SJCRH30 (cell line): ENCODE results near the gene PITPNC1. TPM values are rescaled to one million over a fixed set of nuclear protein-coding genes. Genes with fewer than 3 reads are reported as not detected.
"Not testable (repeated sequence)": the region's sequence is repeated elsewhere in the genome, so short reads cannot be mapped to it uniquely, and the experiment has no call there.

Experiments
- DNase-seq, 2 experiments: peaks; one replicate each; pipeline ENCODE4 v3.0.0-alpha.2; 2015 to 2020
- H3K27ac ChIP-seq: fragments of 250-450 bp; sonication (Bioruptor Pico); 2 replicates; pipeline ENCODE4 v1.5.1; 2020; ENCODE audit warnings: mild to moderate bottlenecking, moderate library complexity
- H3K27me3 ChIP-seq: fragments of 250-450 bp; sonication (Bioruptor Pico); 2 replicates; pipeline ENCODE4 v1.5.1; 2020; ENCODE audit warnings: mild to moderate bottlenecking, moderate library complexity
- H3K36me3 ChIP-seq: fragments of 250-450 bp; sonication (Bioruptor Pico); 2 replicates; pipeline ENCODE4 v1.5.1; 2020; ENCODE audit warnings: mild to moderate bottlenecking, moderate library complexity
- H3K4me1 ChIP-seq: fragments of 250-450 bp; sonication (Bioruptor Pico); 2 replicates; pipeline ENCODE4 v1.5.1; 2020; ENCODE audit warnings: mild to moderate bottlenecking, moderate library complexity
- H3K4me3 ChIP-seq: fragments of 250-450 bp; sonication (Bioruptor Pico); 2 replicates; pipeline ENCODE4 v1.5.1; 2020; ENCODE audit warnings: mild to moderate bottlenecking, moderate library complexity
- H3K9me3 ChIP-seq: fragments of 250-450 bp; sonication (Bioruptor Pico); replicated peaks from 2 replicates; pipeline ENCODE4 v1.5.1; 2020; ENCODE audit warnings: mild to moderate bottlenecking, moderate library complexity
- total RNA-seq: library from RNA; depleted of rRNA; stranded (reverse); fragments of >200 nt; shearing (Covaris generic); gene quantifications from 2 replicates; pipeline ENCODE4 v1.2.3, GENCODE V29; 2014

Gene PITPNC1
- total RNA-seq, 1 experiment from 2014 or later = 3.5 TPM

GRCh38 chr17:67467500-67468455 is 90.7 kb downstream of the PITPNC1 start:
- Histone ChIP-seq H3K4me3 (no peak overlapping the region), H3K27ac (peak overlapping the region; percentile 29), H3K27me3 (no peaks in the 10 kb centered on the region), H3K4me1 (peaks cover 30% of the 10 kb centered on the region), H3K36me3 (no peaks in the 10 kb centered on the region), H3K9me3 (no peaks in the 10 kb centered on the region; the same call in 1 of the 2 replicates)
- DNase-seq = peak; percentile 96 to 97

GRCh38 chr17:67469208-67469980 is 92.3 kb downstream of the PITPNC1 start:
- Histone ChIP-seq H3K27me3 (no peaks in the 10 kb centered on the region), H3K9me3 (no peaks in the 10 kb centered on the region; the same call in 1 of the 2 replicates), H3K36me3 (no peaks in the 10 kb centered on the region), H3K4me3 (peak overlapping the region; percentile 9), H3K4me1 (peaks cover 30% of the 10 kb centered on the region), H3K27ac (peak overlapping the region; percentile 17; the same call in 1 of the 2 replicates)
- DNase-seq = peak; percentile 69 to 70

- H3K4me1 ChIP-seq = peaks cover 30% of the 10 kb centered on the region
- no peak for DNase-seq
- no peaks in the 10 kb centered on the region for H3K27me3 ChIP-seq
- no peak overlapping the region for H3K27ac ChIP-seq
- H3K9me3 ChIP-seq = no peaks in the 10 kb centered on the region; the same call in 1 of the 2 replicates
- H3K36me3 ChIP-seq = no peaks in the 10 kb centered on the region
- H3K4me3 ChIP-seq = no peak overlapping the region
These were observed 93.1 kb downstream of the PITPNC1 start for GRCh38 chr17:67470163-67470562.

GRCh38 chr17:67471118-67471517 is 94.0 kb downstream of the PITPNC1 start:
- Histone ChIP-seq H3K9me3 (no peaks in the 10 kb centered on the region; the same call in 1 of the 2 replicates), H3K36me3 (no peaks in the 10 kb centered on the region), H3K27ac (no peak overlapping the region), H3K4me1 (peaks cover 30% of the 10 kb centered on the region), H3K4me3 (no peak overlapping the region), H3K27me3 (no peaks in the 10 kb centered on the region)
- no peak for DNase-seq

GRCh38 chr17:67472606-67473005 is 95.5 kb downstream of the PITPNC1 start:
- H3K36me3 ChIP-seq, H3K27ac ChIP-seq, H3K4me3 ChIP-seq, H3K9me3 ChIP-seq, DNase-seq, H3K27me3 ChIP-seq: not testable (repeated sequence)
- peaks cover 20% of the 10 kb centered on the region for H3K4me1 ChIP-seq

- H3K36me3 ChIP-seq = no peaks in the 10 kb centered on the region
- no peaks in the 10 kb centered on the region for H3K27me3 ChIP-seq
- H3K4me3 ChIP-seq = no peak overlapping the region
- DNase-seq = peak in 1 of 2 experiments; percentile 14
- peaks cover 8% of the 10 kb centered on the region for H3K4me1 ChIP-seq
- H3K27ac ChIP-seq = no peak overlapping the region
- H3K9me3 ChIP-seq = no peaks in the 10 kb centered on the region; the same call in 1 of the 2 replicates
These were observed 97.1 kb downstream of the PITPNC1 start for GRCh38 chr17:67474081-67474661.

- Histone ChIP-seq H3K27ac (no peak overlapping the region), H3K9me3 (no peaks in the 10 kb centered on the region; the same call in 1 of the 2 replicates), H3K27me3 (no peaks in the 10 kb centered on the region), H3K4me3 (no peak overlapping the region), H3K36me3 (no peaks in the 10 kb centered on the region), H3K4me1 (no peaks in the 10 kb centered on the region)
- peak; percentile 34 to 59 for DNase-seq
These were observed 98.3 kb downstream of the PITPNC1 start for GRCh38 chr17:67475161-67475937.

GRCh38 chr17:67476787-67477335 is 99.8 kb downstream of the PITPNC1 start:
- Histone ChIP-seq H3K4me3 (no peak overlapping the region), H3K27me3 (no peaks in the 10 kb centered on the region), H3K27ac (no peak overlapping the region), H3K4me1 (no peaks in the 10 kb centered on the region), H3K36me3 (no peaks in the 10 kb centered on the region), H3K9me3 (no peaks in the 10 kb centered on the region)
- no peak for DNase-seq

- DNase-seq = no peak
- no peaks in the 10 kb centered on the region for H3K4me1 ChIP-seq
- no peak overlapping the region for H3K4me3 ChIP-seq
These were observed 100.6 kb downstream of the PITPNC1 start for GRCh38 chr17:67477687-67478086.

GRCh38 chr17:67478401-67479041 is 101.4 kb downstream of the PITPNC1 start:
- H3K27ac ChIP-seq = no peak overlapping the region
- DNase-seq = no peak
- no peaks in the 10 kb centered on the region for H3K4me1 ChIP-seq

More at GRCh38 chr17:67477687-67478086, 100.6 kb downstream of the PITPNC1 start:
- Histone ChIP-seq H3K27ac (no peak overlapping the region), H3K9me3 (no peaks in the 10 kb centered on the region), H3K36me3 (no peaks in the 10 kb centered on the region), H3K27me3 (no peaks in the 10 kb centered on the region)

GRCh38 chr17:67479148-67479547 is 102.1 kb downstream of the PITPNC1 start:
- no peak overlapping the region for H3K27ac ChIP-seq
- H3K4me1 ChIP-seq = no peaks in the 10 kb centered on the region
- no peaks in the 10 kb centered on the region for H3K36me3 ChIP-seq
- H3K4me3 ChIP-seq = no peak overlapping the region
- no peaks in the 10 kb centered on the region for H3K27me3 ChIP-seq
- no peak for DNase-seq
- no peaks in the 10 kb centered on the region for H3K9me3 ChIP-seq

More at GRCh38 chr17:67478401-67479041, 101.4 kb downstream of the PITPNC1 start:
- no peaks in the 10 kb centered on the region for H3K27me3 ChIP-seq
- no peaks in the 10 kb centered on the region for H3K36me3 ChIP-seq
- no peak overlapping the region for H3K4me3 ChIP-seq
- no peaks in the 10 kb centered on the region for H3K9me3 ChIP-seq

GRCh38 chr17:67480959-67481358 is 103.9 kb downstream of the PITPNC1 start:
- not testable (repeated sequence) for H3K4me1 ChIP-seq, H3K9me3 ChIP-seq, H3K36me3 ChIP-seq, H3K27me3 ChIP-seq, H3K27ac ChIP-seq, H3K4me3 ChIP-seq, DNase-seq

GRCh38 chr17:67481808-67482207 is 104.7 kb downstream of the PITPNC1 start:
- H3K4me3 ChIP-seq = no peak overlapping the region
- H3K9me3 ChIP-seq = no peaks in the 10 kb centered on the region
- no peaks in the 10 kb centered on the region for H3K36me3 ChIP-seq
- no peak for DNase-seq
- no peaks in the 10 kb centered on the region for H3K4me1 ChIP-seq
- no peaks in the 10 kb centered on the region for H3K27me3 ChIP-seq
- no peak overlapping the region for H3K27ac ChIP-seq
